AG09309 (cell line): ENCODE data around the gene LY86.
A peak's percentile ranks its signal among the peaks of the same experiment; 100 is the strongest.

ENCODE experiments used
- DNase-seq: peaks from one replicate; pipeline ENCODE4 v3.0.0-alpha.2; 2010; ENCODE audit warnings: low read depth
- H3K4me3 ChIP-seq: 2 replicates; pipeline ENCODE4 v1.5.1; 2011; ENCODE audit warnings: mild to moderate bottlenecking, low read depth, low read length, moderate library complexity; ENCODE audit not compliant: control insufficient read depth
- CTCF ChIP-seq: IDR thresholded peaks from 2 replicates; pipeline ENCODE4 v1.5.1; 2011; ENCODE audit warnings: mild to moderate bottlenecking, low read depth, low read length, inconsistent platforms; ENCODE audit not compliant: insufficient read depth, control insufficient read depth; ENCODE audit errors: missing control alignments

Gene LY86

DNA sequence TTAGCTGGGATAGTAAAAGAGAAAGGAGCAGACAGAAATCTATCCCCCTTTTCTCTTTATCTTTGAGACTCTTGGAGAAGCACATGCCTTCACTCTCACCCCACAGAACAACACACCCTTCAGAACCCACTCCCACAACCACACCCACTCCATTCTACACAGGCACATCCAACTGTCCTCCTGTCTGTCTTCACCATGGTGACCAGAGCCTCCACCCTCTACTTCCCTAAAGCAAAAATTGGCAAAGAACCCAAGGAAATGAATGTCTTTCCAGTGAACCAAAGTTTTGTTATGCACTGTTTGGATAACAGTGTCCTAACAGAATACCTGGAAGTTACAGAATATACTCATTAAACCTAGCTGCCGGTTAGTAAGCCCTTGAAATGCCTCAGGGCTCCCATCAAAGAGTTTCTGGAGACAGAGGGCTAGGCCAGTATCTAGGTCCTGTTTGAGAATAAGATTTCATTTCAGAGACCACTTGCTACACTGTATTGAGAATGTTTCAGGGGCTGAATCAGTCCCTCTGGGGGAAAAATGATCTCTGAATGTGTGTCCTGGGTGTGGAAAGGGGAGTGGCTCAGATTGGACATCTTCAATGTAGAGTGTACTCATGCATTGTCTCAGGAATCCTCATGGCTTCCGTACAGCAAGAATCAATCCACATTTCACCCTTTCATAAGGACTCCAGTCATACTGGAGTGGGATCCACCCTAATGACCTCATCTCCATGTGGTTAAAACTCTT lies 101.1 kb downstream of the LY86 start:
- no peak for TF ChIP-seq CTCF
- no peak for DNase-seq
- H3K4me3 ChIP-seq = no peak overlapping the region

GRCh38 chr6:6690144-6690483 lies 101.6 kb downstream of the LY86 start:
- DNase-seq = no peak
- no peak overlapping the region for H3K4me3 ChIP-seq
- TF ChIP-seq CTCF = no peak

DNA sequence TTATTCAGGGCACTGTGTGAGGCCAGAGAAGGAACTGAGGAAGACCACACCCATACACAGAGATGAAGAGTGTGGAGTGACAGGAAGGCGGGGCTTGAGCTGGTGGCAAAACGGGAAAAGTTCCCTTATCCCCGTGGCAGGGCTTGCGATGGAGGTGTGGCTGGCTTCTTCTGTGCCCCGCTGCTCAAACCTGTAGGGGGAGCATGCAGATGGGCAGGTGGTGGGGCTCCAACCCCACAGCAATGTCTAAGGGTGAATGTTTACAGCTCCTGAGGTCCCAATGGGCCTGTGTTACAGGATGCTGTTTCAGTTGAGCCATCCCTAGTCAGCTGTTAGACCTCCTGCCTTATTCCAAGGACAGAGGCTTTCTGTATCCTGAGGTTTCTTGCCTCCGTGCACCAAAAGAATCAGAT lies 105.9 kb downstream of the LY86 start:
- no peak for TF ChIP-seq CTCF
- no peak for DNase-seq
- no peak overlapping the region for H3K4me3 ChIP-seq

GRCh38 chr6:6694825-6695624 lies 106.5 kb downstream of the LY86 start:
- no peak for DNase-seq
- no peak overlapping the region for H3K4me3 ChIP-seq

GRCh38 chr6:6695625-6696276 lies 107.2 kb downstream of the LY86 start:
- no peak overlapping the region for H3K4me3 ChIP-seq
- no peak for DNase-seq
- TF ChIP-seq CTCF = no peak

More at GRCh38 chr6:6694825-6695624, 106.5 kb downstream of the LY86 start:
- TF ChIP-seq CTCF = no peak

DNA sequence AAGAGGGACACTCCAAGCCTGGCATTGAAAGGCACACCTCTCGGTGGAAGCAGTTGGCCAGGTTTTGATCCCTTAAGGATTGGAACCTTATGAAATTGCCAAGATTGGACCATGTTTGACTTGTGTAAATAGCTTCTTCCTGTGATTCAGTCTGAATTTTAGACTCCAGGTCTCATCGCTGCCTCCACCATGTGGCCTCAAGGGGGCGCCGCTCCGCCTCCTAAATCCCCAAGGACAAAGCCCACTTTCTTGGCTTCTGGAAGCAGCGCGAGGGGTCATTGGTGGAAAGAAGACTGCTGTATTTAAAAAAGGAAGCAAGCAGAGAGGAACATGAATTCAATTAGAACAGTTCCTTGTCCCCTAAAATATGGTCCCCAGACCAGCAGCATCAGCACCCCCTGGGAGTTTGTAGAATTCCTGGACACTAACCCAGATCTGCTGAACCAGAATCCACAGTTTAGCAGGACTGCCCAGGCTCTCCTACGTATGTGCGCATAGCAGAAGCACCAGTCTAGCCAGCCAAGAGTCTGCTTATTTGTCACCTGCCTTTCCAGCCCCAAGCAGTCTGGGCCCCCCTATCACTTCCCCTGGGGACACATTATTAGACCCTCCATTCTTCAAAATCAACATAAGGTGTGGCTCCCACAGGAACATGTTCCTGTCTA lies 108.5 kb downstream of the LY86 start:
- peak; percentile 70 for TF ChIP-seq CTCF
- H3K4me3 ChIP-seq = no peak overlapping the region
- no peak for DNase-seq
